8988T (cell line): ENCODE data around the gene PDE2A.
"Not testable (repeated sequence)": the region's sequence is repeated elsewhere in the genome, so short reads cannot be mapped to it uniquely, and the experiment has no call there.

ENCODE experiments used
- DNase-seq: peaks from one replicate; pipeline ENCODE4 v3.0.0; 2011

Gene PDE2A

DNA sequence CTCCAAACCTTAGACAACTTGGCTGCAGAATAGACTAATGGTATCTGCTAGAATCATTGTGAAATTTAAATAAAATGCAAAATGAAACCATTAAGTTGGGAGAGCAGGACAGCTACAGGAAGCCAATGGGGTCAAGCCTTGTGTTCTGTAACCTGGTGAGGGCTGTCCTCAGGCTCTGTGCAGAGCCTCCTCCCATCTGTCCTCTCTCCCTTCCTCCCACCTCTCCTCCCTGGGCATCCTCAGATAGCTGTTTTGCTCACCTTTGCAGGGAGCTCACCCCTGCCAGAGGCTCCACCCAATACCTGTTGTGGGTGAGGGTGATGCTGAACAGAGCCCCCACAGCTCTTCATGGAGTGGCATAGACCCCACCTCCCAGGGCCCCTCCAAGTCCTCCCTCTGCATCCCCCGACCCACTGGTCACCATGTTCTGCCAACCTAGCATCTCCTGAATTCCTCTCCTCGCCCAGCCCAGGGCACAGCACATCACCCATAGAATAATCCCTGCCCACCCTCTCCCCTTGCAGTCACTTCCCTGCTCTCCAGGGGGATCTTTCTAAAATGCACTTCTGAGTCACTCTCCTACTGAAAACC, 100.3 kb downstream of the PDE2A start:
- no peak for DNase-seq

DNA sequence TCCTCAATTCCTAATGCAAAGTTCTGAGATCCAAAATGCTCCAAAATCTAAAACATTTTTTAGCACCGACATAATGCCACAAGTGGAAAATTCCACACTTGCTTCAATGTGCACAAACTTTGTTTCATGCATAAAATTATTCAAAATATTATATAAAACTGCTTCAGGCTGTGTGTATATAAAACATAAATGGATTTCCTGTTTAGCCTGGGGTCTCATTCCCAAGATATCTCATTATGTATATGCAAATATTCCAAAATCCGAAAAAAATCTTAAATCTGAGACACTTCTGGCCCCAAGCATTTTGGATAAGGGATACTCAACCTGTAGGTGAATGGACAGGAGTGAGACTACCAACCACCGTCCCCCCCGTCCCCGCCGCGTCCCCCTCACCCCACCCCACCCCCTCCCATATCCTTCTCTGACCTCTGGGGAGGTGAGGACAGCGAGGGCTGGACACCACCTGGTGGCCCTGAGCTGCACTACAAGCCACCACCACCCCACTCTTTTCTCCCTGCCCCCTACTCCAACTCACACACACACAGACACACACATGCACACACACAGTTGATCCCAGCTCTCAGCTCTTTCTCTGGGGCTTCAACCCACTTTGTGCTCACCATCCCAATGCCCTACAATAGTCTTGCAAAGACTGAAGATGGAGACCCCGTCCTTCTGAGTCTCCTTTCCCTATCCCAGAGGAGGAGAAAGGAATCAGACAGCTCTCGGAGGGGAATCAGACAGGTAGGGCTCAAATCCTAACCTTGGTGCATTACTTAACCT, 101.0 kb downstream of the PDE2A start:
- peak; percentile 77 for DNase-seq

DNA sequence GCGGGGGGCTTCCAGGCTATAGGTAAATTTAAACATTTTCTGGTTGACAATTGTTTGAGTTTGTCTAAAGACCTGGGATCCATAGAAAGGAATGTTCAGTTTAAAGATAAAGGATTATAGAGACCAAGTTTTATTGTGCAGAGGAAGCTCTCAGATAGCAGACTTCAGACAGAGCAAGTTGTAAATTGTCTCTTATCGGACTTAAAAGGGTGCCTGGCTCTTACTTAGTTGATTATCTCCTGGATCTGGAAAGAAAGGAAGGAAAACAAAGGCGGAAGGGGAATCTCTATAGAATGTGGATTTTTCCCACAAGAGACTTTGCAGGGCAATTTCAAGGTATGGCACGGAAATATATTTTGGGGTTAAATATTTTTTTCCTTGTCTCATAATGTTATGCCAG, 101.7 kb downstream of the PDE2A start:
- not testable (repeated sequence) for DNase-seq

DNA sequence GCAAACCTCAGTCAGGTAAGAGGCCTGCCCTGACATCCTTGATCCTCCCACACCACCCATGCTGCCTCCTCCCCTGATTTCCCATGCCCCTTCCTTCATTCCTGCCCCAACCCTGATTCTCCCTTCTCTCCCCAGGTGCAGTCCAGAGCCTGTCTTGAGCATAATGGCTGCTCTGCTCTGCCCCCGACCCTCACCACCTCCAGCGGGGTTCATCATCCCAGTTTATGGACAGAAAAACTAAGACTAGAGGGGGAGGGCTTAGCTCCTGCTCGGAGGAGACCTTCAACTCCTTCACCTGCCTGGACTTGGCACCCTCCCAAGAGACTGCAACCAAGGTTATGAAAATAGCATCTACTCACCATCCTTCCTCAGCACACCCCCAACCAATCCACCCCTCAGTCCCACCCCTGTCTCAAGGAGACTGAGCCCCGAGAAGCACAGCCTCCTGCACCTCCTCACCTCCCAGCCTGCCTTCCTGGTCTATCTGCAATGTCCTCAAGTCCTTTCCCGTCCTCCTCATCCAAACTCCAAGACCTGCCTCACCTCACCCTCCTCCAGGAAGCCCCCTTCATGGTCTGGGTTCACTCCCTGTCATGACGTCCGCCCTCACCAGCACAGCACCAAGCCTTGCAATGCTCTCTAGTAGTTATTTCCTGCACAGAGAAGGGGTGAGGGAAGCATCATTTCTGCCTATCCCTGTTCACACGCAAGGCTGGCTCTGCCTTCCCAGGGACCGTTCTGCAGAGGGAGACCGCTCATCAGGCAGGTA, 103.1 kb downstream of the PDE2A start:
- DNase-seq, result no peak

DNA sequence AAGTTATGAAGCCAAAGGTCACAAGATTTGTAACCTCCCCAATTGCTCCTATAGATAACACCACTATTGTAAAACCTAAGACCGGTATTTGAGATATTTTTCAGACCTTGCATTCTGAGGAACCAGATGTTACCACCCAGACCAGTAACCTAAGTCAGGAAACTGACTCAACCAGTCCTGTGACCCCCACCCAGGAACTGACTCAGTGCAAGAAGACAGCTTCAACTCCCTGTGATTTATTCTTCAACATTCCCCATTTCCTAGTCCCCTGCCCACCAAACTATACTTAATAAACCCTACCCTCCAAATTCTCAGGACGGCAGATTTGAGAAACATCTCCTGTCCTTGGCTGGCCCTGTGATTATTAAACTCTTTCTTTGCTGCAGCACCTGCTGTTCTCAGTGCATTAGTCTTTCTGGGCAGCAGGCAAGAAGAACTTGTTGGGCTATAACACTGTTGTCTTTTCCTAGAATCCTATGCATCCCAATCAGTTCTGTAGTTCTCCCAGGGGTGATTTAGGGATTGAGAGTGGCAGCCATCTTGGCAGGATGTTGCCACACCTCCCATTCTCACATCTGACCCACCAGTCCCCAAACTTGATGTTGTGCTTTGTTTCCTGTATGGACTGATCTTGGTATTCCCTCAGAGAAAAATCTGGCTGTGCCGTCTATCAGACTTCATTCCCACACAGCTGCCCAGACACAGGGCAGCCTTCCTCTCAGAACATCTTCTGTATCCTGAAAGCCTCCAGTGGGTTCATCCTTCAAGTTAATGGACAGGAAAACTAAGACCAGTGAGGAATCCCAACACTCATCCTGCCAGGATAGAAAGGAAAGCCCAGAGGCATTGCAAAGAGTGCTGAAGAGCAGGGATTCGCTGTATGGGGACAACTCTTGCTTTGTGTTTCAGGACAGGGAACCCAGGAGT, 104.0 kb downstream of the PDE2A start:
- peak; percentile 26 for DNase-seq

DNA sequence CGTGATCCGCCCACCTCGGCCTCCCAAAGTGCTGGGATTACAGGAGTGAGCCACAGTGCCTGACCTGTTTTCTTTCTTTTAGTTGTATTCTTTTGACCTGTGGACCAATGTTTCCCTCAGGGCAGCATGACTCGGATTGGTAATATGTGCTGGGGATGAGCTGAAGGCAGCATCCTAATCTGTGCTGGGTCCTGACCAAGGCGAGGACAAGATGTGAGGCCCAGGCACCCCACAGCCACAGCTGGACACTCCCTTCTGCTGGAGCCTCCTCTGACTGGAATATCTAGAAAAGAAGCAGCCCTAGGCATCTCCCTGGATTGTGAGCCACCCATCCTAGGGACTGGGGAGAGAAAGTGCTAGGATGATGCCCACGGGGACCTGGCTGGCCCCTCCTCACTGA, 105.4 kb downstream of the PDE2A start:
- DNase-seq, result peak; percentile 15

DNA sequence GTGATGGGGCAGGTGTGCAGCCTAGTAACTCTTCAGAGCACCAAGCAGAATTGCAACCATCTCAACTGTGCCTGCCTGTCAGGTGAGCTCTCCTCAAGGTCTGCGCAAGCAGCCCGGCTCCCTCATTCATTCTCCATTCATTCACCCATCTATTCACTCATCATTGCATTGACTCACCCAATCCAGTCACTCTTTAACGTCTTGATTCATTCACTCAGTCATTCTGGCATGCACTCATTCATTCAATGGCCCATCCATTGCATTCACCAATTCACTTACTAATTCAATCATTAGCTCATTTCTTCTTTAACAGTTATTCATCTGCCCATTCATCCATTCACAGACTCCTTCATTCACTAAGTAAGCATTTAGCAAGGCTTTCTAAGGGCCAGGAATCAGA, 111.8 kb downstream of the PDE2A start:
- DNase-seq, result no peak

DNA sequence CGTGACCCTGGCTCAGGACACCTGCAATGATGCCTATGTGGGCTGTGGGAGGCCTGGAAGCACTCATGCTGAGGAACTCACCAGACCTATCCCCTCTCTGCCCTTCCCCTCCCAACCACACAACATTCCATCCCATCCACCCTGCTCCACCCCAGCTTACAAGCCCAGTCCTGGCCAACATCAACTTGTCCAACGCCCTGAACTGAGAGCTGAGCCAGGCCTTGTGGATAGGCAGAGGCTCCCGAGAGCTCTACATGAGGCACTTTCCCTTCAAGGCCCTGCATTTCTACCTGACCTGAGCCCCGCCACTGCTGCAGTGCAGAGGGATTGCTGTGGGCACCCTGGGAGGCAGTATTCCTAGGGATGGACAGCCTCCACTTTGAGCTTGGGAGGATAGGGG, 112.4 kb downstream of the PDE2A start:
- no peak for DNase-seq

DNA sequence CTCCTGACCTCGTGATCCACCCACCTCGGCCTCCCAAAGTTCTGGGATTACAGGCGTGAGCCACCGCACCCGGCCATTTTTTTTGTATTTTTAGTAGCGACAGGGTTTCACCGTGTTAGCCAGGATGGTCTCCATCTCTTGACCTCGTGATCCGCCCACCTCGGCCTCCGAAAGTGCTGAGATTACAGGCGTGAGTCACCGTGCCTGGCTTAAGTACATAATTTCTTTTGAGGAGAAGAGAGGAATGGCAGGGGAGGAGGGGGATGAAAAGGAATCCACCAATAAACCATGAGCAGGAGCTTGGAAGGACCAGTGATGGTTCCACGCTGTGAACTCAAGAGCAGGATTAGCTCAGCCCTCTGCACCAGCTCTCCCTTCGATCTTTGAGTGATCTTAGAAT, 113.4 kb downstream of the PDE2A start:
- DNase-seq, result not testable (repeated sequence)

DNA sequence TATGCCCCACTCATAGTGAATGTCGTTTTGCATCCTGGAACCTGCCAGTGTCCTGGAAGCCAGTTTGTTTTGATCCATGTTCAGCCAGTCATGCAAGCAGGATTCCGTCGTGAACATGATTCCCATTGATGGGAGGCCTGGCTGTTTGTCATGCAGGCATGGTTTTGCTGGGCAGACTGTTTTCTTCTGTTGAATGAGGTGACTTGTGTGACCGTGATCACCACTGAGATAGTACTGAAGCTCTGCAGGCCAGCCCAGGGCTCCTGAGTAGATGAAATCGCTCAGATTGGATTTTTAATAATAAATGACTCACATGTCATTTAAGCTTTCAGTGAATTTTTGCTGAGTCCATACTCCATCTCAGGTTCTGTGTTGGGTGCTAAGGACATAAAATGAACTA, 117.8 kb downstream of the PDE2A start:
- DNase-seq, result no peak

DNA sequence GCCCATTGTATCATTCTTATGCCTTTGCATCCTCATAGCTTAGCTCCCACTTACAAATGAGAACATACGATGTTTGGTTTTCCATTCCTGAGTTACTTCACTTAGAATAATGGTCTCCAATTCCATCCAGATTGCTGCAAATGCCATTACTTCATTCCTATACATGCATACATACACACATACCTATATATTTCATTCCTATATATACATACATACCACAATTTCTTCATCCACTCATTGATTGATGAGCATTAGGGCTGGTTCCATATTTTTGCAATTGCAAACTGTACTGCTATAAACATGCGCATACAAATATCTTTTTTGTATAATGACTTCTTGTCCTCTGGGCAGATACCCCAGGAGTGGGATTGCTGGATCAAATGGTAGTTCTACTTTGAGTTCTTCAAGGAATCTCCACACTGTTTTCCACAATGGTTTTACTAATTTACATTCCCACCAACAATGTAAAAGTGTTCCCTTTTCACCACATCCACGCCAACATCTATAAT, 119.2 kb downstream of the PDE2A start:
- not testable (repeated sequence) for DNase-seq

DNA sequence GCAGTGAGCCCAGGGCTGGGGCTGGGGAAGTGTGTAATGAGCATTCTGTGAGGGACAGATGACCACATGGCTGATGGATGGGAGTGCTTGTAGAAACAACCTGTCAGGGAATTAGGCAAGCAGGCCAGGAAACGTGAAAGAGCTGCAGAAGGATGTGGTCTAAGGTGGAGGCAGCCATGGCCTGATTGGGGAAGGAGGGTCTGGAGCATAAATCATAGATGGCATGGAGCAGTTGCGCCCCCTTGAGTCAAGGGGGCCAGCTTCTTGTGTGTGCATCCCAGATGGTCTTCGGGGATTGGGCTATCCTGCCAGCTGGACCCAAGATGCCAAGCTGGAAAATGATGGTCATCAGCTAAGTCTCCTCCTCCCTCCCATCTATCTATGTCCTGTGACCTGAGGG, 120.5 kb downstream of the PDE2A start:
- peak; percentile 32 for DNase-seq

DNA sequence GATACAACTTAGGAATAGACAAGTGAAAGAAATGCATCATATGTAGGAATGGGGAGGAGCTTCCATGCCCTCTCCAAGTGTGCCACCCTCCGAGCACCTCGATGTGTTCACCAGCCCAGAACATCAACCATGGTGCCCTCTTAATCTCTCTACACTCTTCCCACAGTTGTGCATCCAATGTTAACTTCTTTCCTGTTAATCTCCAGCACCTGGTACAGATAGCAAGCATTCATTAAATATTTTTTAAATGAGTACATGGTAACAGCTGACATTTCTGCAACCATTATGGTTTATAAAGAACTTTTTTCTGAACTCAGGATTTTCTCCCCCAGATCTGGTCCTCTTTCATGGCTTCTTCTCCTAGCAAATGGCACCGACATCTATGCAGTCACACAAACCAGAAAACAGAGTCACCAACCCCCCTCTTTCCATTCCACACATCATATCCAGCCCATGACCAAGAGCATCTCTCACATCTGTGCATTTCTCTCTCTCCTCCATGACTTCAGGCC, 121.8 kb downstream of the PDE2A start:
- DNase-seq, result no peak

DNA sequence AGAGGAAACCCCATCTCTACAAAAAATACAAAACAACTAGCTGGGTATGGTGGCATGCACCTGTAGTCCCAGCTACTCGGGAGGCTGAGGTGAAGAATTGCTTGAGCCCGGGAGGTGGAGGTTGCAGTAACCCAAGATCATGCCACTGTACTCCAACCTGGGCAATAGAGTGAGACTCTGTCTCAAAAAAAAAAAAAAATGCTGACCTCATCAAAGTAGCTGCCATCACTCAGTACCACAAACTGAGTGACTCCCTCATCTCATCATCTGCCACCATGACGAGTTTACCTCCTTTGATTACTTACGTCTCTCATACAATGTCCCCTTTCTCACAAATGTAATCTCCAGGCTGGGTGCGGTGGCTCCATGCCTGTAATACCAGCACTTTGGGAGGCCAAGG, 122.7 kb downstream of the PDE2A start:
- no peak for DNase-seq

DNA sequence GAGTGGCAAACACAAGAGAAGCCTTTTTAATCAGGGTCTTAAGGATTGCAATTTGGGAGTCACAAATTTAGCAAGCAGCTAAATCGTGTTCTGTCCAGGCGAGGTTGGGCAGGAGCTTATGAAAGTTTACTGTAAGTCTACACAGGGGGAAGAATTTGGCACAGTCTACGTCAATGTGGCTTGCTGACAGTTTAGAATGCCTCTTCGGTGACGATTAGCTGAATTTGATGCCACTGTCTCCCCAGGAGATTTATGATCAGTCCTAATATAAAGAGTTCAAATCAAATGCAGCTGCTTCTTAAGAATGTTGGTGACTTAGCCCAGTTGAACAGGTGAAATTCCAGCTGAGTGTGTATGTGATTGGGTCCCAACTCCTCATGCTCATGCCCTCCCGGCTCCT, 125.8 kb downstream of the PDE2A start:
- no peak for DNase-seq

DNA sequence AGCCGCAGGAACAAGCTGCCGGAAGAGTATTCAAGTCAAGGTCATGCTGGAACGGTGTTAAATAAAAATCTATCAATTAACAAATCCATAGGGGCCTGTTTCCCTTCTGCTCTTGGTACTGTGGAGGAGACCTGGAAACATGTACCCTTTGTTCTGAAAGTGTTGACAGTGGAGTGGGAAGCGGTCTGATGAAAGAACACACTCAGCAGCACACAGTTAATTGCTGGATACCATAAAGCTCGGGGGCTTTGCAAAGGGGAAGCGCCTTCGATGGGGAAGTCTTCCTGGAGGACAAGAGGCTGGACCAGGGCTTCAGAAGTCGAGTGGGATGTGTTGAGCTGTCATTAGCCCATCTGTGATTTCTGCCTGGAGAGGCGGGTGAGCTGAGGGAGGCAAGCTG, 127.4 kb downstream of the PDE2A start:
- DNase-seq, result no peak

DNA sequence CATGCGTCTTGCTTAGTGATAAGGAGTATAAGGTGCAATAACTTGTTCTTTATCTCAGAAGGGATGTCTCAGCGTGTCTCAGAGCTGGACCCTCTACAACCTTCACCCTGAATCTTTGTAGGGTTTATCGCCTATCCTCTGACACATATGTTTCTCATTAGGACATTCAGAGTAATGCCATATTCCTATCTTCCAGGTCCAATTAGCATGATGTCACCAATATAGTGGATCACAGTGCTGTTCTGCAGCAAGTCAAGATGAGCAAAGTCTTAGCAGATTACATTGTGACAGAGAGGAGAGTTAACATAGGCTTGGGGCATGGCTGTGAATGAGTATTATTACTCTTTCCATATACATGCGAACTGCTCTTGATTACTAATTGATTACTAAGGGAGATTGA, 129.6 kb downstream of the PDE2A start:
- DNase-seq, result no peak

DNA sequence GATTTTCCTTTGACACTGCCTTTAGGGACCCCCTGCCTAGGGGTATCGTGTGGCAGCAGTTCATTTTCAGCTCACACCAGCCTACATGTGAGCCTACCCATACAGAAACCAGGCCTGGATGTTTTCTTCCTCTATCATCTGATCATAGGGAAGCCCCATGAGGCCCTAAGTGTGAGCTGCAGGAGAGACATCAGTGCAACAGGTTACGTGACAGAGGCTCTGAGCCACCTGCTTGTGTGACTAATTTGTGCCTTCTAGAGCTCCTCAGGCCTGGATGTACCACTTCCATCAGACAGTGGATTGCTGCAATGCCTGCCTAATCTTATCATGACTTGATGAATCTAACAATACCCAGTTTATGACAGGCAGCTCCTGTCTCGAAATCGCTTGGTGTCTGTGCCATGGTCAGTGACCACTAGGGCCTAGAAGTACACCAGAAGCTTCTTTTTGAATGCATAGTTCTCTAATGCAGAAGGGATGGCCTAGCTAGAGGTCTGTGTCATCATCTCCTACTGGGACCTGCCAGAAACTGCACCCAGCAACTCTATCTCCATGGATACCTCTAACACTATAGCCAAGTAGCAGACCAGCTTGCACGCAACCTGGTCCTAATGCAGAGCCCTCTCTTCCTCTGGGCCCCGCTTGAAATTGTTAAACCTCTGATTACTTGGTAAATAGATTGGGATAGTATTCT, 130.2 kb downstream of the PDE2A start:
- DNase-seq, result no peak

DNA sequence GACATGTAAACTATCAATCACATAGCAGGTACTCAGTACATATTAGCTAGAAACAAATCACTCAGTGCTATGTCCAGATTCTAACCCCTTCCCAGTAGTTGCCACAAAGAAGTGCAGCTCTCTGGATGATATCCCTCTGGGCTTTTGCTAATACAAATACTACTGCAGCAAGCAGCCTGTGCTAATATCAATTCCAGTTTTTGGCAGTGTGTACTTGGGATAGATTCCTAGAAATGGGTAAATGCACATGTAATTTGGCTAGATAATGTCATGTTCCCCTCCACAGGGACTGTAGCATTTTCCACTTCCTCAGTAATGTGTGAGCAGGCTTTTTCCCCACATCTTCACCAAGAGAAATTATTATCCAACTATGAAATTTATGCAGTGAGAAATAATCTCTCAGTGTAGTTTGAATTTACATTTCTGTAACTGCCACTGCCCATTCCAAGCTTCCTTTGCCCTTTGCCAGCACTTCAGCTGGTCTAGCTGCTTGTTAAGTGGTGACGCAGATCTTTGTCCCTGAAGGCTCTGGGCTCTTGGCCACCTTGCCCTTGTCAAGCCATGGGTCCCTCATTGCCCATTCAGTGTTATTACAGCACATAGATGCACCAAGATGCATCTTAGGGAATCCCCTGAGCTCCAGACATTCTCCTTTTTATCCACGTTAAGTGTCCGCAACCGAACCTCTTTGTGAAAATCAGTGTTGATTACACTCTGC, 132.8 kb downstream of the PDE2A start:
- no peak for DNase-seq

DNA sequence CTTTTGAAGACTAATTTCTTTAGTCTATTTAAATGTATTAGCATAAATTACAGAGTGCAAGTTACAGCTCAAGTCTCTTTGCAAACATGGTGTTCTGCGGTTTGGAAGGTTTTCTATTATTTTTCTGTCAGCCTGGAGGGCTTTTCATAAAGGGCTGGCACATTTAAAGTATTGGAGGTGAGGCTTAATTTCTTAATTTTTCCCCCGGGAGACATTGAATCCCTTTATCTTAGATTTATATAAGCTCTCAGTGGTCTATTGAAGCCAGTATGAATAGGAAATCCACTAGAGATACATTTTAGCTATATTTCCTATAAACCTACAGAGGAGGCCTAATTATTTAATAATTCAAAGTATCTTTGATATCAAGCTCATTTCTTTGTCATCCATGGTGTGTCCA, 137.2 kb downstream of the PDE2A start:
- no peak for DNase-seq

DNA sequence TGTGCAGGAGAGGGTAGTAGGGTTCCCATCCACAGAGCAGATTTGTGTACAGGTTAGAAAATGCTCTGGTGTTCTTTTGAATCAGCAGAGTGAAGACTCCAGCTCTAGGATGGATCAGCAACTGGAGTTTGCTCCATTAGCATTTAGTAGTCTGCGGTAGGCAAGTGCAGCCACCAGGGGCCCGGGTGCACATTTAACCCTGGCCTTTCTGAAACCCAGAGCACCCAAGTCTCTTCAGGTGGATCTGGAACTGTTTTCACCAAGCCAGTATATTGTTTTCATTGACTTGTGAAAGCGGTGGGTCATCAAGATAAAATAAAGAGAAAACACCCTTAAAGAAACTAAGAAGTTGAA, 139.1 kb downstream of the PDE2A start:
- peak; percentile 39 for DNase-seq
